GM23338 (cell line): ENCODE data around the gene DESI1. TPM values are rescaled to one million over a fixed set of nuclear protein-coding genes. Genes with fewer than 3 reads are reported as not detected.

Experiments
- ATAC-seq: fragments of 200-7000 bp; cut with Tn5 transposase; 3 replicates; pipeline ENCODE4 v1.9.1; 2020
- DNase-seq: peaks from one replicate; pipeline ENCODE4 v3.0.0-alpha.2; 2015; ENCODE audit warnings: low spot score
- H2AFZ ChIP-seq: fragments of 200-600 bp; sonication (generic); 2 replicates; pipeline ENCODE4 v1.8.0; 2016; ENCODE audit warnings: antibody characterized with exemption, mild to moderate bottlenecking, moderate library complexity
- H3F3A ChIP-seq: fragments of 200-600 bp; sonication (generic); replicated peaks from 2 replicates; pipeline ENCODE4 v1.8.0; 2017; ENCODE audit warnings: antibody characterized with exemption, mixed run types, low read depth
- H3K27ac ChIP-seq: fragments of 200-600 bp; sonication (generic); 2 replicates; pipeline ENCODE4 v1.6.1; 2016; ENCODE audit warnings: low read depth
- H3K27me3 ChIP-seq: fragments of 200-600 bp; sonication (generic); 2 replicates; pipeline ENCODE4 v1.8.0; 2016; ENCODE audit warnings: mild to moderate bottlenecking, mixed run types, moderate library complexity; ENCODE audit not compliant: insufficient read depth
- H3K36me3 ChIP-seq: fragments of 200-600 bp; sonication (generic); 2 replicates; pipeline ENCODE4 v1.8.0; 2016; ENCODE audit warnings: mild to moderate bottlenecking; ENCODE audit not compliant: insufficient read depth
- H3K4me1 ChIP-seq: fragments of 200-600 bp; sonication (generic); 2 replicates; pipeline ENCODE4 v1.8.0; 2016; ENCODE audit warnings: mild to moderate bottlenecking, moderate library complexity; ENCODE audit not compliant: insufficient read depth
- H3K4me2 ChIP-seq: fragments of 200-600 bp; sonication (generic); 2 replicates; pipeline ENCODE4 v1.7.1; 2017; ENCODE audit warnings: mixed run types
- H3K4me3 ChIP-seq: fragments of 200-600 bp; sonication (generic); 2 replicates; pipeline ENCODE4 v1.6.1; 2016; ENCODE audit warnings: mixed run types
- H3K79me2 ChIP-seq: fragments of 200-600 bp; sonication (generic); replicated peaks from 2 replicates; pipeline ENCODE4 v1.8.0; 2017; ENCODE audit warnings: mild to moderate bottlenecking; ENCODE audit not compliant: insufficient read depth
- H3K9me2 ChIP-seq: fragments of 200-600 bp; sonication (generic); 2 replicates; pipeline ENCODE4 v1.8.0; 2017; ENCODE audit not compliant: insufficient read depth
- H4K20me1 ChIP-seq: fragments of 200-600 bp; sonication (generic); replicated peaks from 2 replicates; pipeline ENCODE4 v1.8.0; 2017; ENCODE audit warnings: mild to moderate bottlenecking; ENCODE audit not compliant: insufficient read depth
- H3K27ac Mint-ChIP-seq: 2 replicates; pipeline ENCODE4 v1.8.0; 2020; ENCODE audit warnings: inconsistent platforms, mild to moderate bottlenecking, moderate library complexity, mixed read lengths
- H3K27me3 Mint-ChIP-seq: 3 replicates; pipeline ENCODE4 v1.8.0; 2022; ENCODE audit warnings: low read depth, mild to moderate bottlenecking, moderate library complexity, mixed read lengths, inconsistent platforms; ENCODE audit not compliant: insufficient read depth, poor library complexity
- H3K36me3 Mint-ChIP-seq: 3 replicates; pipeline ENCODE4 v1.8.0; 2021; ENCODE audit warnings: low read depth, mild to moderate bottlenecking, inconsistent platforms, moderate library complexity, mixed read lengths
- H3K4me1 Mint-ChIP-seq: 3 replicates; pipeline ENCODE4 v1.8.0; 2020; ENCODE audit warnings: mild to moderate bottlenecking, inconsistent platforms, mixed read lengths
- H3K4me3 Mint-ChIP-seq: 3 replicates; pipeline ENCODE4 v1.8.0; 2021; ENCODE audit warnings: moderate library complexity, mild to moderate bottlenecking, inconsistent platforms, mixed read lengths
- H3K9me3 Mint-ChIP-seq: 3 replicates; pipeline ENCODE4 v1.8.0; 2020; ENCODE audit warnings: moderate library complexity, mild to moderate bottlenecking, inconsistent platforms, mixed read lengths
- CTCF ChIP-seq, 2 experiments: fragments of 200-600 bp in 1 of 2; sonication (generic) in 1 of 2; conservative IDR thresholded peaks; 2 replicates each; pipeline versions ENCODE4 v1.5.1 to v1.6.1; 2016 to 2017; ENCODE audit warnings: antibody characterized with exemption in 2 of 2, low read depth in 2 of 2, mild to moderate bottlenecking in 2 of 2, moderate library complexity in 1 of 2
- EZH2 ChIP-seq: fragments of 200-600 bp; sonication (generic); IDR thresholded peaks from one replicate; pipeline ENCODE4 v1.8.0; 2017; ENCODE audit warnings: antibody characterized with exemption, mild to moderate bottlenecking, low read depth; ENCODE audit not compliant: unreplicated experiment
- JUNB ChIP-seq: IDR thresholded peaks from one replicate; pipeline ENCODE4 v1.6.1; 2016; ENCODE audit warnings: antibody characterized with exemption; ENCODE audit not compliant: unreplicated experiment
- POLR2AphosphoS5 ChIP-seq: IDR thresholded peaks from 2 replicates; pipeline ENCODE4 v1.6.1; 2016; ENCODE audit warnings: antibody characterized with exemption, low read depth
- STAT1 ChIP-seq: IDR thresholded peaks from one replicate; pipeline ENCODE4 v1.6.1; 2016; ENCODE audit warnings: antibody characterized with exemption; ENCODE audit not compliant: unreplicated experiment
- ZNF331 ChIP-seq: fragments of 250-450 bp; sonication (Bioruptor Pico); IDR thresholded peaks from 2 replicates; pipeline ENCODE4 v1.5.0; 2020; ENCODE audit warnings: low read depth, mild to moderate bottlenecking, moderate library complexity
- polyA plus RNA-seq: library from polyadenylated mRNA; unstranded; fragments of >200 nt; fragmentation: Nextera tagmentation; extraction: Ambion mirVana; gene quantifications from 2 replicates; pipeline ENCODE4 v1.2.1, GENCODE V29; 2016
- total RNA-seq: library from RNA; depleted of rRNA; stranded (reverse); fragments of >200 nt; shearing (Covaris generic); gene quantifications from 2 replicates; pipeline ENCODE4 v1.2.3, GENCODE V29; 2014
- TF ChIP-seq, protein P1 (sequence below): fragments of 250-450 bp; sonication (Bioruptor Pico); IDR thresholded peaks from 2 replicates; pipeline ENCODE4 v1.5.0; 2020; ENCODE audit warnings: mild to moderate bottlenecking, moderate library complexity

The DESI1 gene
- total and polyA plus RNA-seq, 2 experiments from 2014 or later: 33.7 to 53.8 TPM

DNA sequence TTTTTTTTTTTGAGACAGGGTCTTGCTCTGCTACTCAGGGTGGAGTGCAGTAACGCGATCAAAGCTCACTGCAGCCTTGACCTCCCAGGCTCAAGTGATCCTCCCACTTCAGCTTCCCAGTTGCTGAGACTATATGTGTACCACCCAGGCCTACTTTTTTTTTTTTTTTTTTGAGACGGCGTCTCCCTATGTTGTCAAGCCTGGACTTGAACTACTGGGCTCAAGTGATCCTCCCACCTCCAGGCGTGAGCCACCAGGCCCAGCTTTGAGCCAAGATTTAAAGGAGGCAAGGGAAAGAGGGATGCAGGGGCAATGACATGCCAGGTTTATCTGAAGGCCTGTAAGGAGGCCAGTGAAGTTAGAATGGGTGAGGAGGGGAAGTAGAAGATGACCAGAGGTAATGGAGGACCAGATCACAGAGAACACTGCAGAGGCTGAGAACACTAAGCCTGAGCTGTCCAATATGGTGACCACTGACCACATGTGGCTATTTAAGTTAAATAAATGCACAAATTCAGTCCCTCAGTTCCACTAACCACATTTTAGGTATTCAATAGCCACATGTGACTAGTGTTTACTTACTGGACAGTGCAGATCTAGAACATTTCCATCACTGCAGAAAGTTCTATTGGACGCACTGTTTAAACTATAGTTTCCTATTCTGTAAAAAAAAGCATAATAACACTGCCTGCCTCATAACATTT lies 8.1 kb downstream of the DESI1 start (continued):
- TF ChIP-seq, protein P1, sequence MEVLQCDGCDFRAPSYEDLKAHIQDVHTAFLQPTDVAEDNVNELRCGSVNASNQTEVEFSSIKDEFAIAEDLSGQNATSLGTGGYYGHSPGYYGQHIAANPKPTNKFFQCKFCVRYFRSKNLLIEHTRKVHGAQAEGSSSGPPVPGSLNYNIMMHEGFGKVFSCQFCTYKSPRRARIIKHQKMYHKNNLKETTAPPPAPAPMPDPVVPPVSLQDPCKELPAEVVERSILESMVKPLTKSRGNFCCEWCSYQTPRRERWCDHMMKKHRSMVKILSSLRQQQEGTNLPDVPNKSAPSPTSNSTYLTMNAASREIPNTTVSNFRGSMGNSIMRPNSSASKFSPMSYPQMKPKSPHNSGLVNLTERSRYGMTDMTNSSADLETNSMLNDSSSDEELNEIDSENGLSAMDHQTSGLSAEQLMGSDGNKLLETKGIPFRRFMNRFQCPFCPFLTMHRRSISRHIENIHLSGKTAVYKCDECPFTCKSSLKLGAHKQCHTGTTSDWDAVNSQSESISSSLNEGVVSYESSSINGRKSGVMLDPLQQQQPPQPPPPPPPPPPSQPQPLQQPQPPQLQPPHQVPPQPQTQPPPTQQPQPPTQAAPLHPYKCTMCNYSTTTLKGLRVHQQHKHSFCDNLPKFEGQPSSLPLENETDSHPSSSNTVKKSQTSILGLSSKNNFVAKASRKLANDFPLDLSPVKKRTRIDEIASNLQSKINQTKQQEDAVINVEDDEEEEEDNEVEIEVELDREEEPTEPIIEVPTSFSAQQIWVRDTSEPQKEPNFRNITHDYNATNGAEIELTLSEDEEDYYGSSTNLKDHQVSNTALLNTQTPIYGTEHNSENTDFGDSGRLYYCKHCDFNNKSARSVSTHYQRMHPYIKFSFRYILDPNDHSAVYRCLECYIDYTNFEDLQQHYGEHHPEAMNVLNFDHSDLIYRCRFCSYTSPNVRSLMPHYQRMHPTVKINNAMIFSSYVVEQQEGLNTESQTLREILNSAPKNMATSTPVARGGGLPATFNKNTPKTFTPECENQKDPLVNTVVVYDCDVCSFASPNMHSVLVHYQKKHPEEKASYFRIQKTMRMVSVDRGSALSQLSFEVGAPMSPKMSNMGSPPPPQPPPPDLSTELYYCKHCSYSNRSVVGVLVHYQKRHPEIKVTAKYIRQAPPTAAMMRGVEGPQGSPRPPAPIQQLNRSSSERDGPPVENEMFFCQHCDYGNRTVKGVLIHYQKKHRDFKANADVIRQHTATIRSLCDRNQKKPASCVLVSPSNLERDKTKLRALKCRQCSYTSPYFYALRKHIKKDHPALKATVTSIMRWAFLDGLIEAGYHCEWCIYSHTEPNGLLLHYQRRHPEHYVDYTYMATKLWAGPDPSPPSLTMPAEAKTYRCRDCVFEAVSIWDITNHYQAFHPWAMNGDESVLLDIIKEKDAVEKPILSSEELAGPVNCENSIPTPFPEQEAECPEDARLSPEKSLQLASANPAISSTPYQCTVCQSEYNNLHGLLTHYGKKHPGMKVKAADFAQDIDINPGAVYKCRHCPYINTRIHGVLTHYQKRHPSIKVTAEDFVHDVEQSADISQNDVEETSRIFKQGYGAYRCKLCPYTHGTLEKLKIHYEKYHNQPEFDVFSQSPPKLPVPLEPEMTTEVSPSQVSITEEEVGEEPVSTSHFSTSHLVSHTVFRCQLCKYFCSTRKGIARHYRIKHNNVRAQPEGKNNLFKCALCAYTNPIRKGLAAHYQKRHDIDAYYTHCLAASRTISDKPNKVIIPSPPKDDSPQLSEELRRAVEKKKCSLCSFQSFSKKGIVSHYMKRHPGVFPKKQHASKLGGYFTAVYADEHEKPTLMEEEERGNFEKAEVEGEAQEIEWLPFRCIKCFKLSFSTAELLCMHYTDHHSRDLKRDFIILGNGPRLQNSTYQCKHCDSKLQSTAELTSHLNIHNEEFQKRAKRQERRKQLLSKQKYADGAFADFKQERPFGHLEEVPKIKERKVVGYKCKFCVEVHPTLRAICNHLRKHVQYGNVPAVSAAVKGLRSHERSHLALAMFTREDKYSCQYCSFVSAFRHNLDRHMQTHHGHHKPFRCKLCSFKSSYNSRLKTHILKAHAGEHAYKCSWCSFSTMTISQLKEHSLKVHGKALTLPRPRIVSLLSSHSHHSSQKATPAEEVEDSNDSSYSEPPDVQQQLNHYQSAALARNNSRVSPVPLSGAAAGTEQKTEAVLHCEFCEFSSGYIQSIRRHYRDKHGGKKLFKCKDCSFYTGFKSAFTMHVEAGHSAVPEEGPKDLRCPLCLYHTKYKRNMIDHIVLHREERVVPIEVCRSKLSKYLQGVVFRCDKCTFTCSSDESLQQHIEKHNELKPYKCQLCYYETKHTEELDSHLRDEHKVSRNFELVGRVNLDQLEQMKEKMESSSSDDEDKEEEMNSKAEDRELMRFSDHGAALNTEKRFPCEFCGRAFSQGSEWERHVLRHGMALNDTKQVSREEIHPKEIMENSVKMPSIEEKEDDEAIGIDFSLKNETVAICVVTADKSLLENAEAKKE (CRISPR knock-in tag): no peak

DNA sequence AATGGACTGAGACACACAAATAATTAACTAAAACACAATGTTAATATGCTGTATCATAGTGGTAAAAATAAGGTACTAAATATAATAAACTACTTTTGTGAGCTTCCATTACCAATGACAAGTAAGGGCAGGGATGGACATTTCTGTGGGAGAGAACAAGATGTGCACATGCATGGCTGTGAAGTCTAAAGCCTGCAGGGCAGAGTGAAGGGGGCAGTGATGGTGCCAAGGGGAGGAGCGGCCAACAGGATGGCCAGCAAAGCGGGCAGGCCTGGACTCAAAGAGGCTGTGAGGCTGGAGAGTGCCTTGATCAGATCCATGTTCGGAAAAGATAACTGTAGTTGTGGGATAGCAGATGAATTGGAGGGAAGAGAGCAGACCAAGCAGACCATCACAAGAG lies 12.5 kb downstream of the DESI1 start:
- peaks cover 2% of the 10 kb centered on the region for H3K79me2 ChIP-seq

More for the DNA sequence above, 12.5 kb downstream of the DESI1 start:
- peaks cover 27% of the 10 kb centered on the region for H4K20me1 ChIP-seq
- no peak overlapping the region for H3K4me2 ChIP-seq
- H2AFZ ChIP-seq: no peak overlapping the region
- Mint-ChIP-seq H3K9me3 (no peaks in the 10 kb centered on the region; the same call in 2 of the 3 replicates), H3K36me3 (peaks cover 25% of the 10 kb centered on the region), H3K4me1 (no peaks in the 10 kb centered on the region), H3K27me3 (no peaks in the 10 kb centered on the region), H3K4me3 (no peak overlapping the region), H3K27ac (no peak overlapping the region)
- no peaks in the 10 kb centered on the region for H3K9me2 ChIP-seq
- ATAC-seq (no peak), DNase-seq (no peak)
- TF ChIP-seq ZNF331 (CRISPR knock-in tag) (no peak), EZH2 (no peak), STAT1 (no peak), CTCF (conservative IDR thresholded peaks at IDR 0.05; ENCODE audit: low read depth in 2 of 2) (no peak), JUNB (no peak), POLR2AphosphoS5 (no peak)
- 0 out of 2 replicates have a peak, but pooled peaks cover 2% of the 10 kb centered on the region for H3F3A ChIP-seq
- peaks cover 6% of the 10 kb centered on the region; the same call in 1 of the 2 replicates for H3K36me3 ChIP-seq
- H3K27ac ChIP-seq: no peak overlapping the region
- H3K4me1 ChIP-seq: no peaks in the 10 kb centered on the region
- no peaks in the 10 kb centered on the region for H3K27me3 ChIP-seq
- no peak overlapping the region for H3K4me3 ChIP-seq
